C4-2B (cell line): ENCODE measurements around the gene TMEM215.
"Not testable (repeated sequence)": the region's sequence is repeated elsewhere in the genome, so short reads cannot be mapped to it uniquely, and the experiment has no call there.

Experiments
- H3K27ac ChIP-seq: fragments of 450-650 bp; 2 replicates; pipeline ENCODE4 v1.5.1; 2017
- CTCF ChIP-seq: fragments of 450-650 bp; conservative IDR thresholded peaks from 2 replicates; pipeline ENCODE4 v1.5.1; 2017; ENCODE audit warnings: mild to moderate bottlenecking
- ZFX ChIP-seq: fragments of 450-650 bp; IDR thresholded peaks from 2 replicates; pipeline ENCODE4 v1.6.1; 2017

Gene TMEM215

GRCh38 chr9:32755730-32756129 lies 27.6 kb upstream of the TMEM215 start:
- no peak overlapping the region for H3K27ac ChIP-seq
- TF ChIP-seq CTCF (no peak), ZFX (no peak)

GRCh38 chr9:32764139-32764538 lies 19.2 kb upstream of the TMEM215 start:
- no peak for TF ChIP-seq CTCF
- TF ChIP-seq ZFX: no peak

GRCh38 chr9:32775283-32775682 lies 8.1 kb upstream of the TMEM215 start:
- TF ChIP-seq ZFX: no peak
- no peak for TF ChIP-seq CTCF
- H3K27ac ChIP-seq: no peak overlapping the region

More at GRCh38 chr9:32764139-32764538, 19.2 kb upstream of the TMEM215 start:
- H3K27ac ChIP-seq: no peak overlapping the region

GRCh38 chr9:32776201-32776600 lies 7.1 kb upstream of the TMEM215 start:
- no peak overlapping the region for H3K27ac ChIP-seq
- TF ChIP-seq CTCF: no peak
- no peak for TF ChIP-seq ZFX

- no peak for TF ChIP-seq CTCF
- no peak for TF ChIP-seq ZFX
- H3K27ac ChIP-seq: no peak overlapping the region
These were observed 718 bp upstream of the TMEM215 start for GRCh38 chr9:32782476-32783167.

- no peak overlapping the region for H3K27ac ChIP-seq
- TF ChIP-seq CTCF: no peak
- no peak for TF ChIP-seq ZFX
These were observed 4.5 kb downstream of the TMEM215 start for GRCh38 chr9:32787816-32788215.

GRCh38 chr9:32796015-32796414 lies 12.7 kb downstream of the TMEM215 start:
- H3K27ac ChIP-seq: not testable (repeated sequence)

GRCh38 chr9:32801530-32801929 lies 18.2 kb downstream of the TMEM215 start:
- TF ChIP-seq CTCF (no peak), ZFX (no peak)
- no peak overlapping the region for H3K27ac ChIP-seq
